HK-2 (cell line): ENCODE results near the gene PREX1.

ENCODE experiments used
- DNase-seq: peaks from one replicate; pipeline ENCODE4 v3.0.0-alpha.2; 2018; ENCODE audit not compliant: unreplicated experiment

PREX1 gene

DNA sequence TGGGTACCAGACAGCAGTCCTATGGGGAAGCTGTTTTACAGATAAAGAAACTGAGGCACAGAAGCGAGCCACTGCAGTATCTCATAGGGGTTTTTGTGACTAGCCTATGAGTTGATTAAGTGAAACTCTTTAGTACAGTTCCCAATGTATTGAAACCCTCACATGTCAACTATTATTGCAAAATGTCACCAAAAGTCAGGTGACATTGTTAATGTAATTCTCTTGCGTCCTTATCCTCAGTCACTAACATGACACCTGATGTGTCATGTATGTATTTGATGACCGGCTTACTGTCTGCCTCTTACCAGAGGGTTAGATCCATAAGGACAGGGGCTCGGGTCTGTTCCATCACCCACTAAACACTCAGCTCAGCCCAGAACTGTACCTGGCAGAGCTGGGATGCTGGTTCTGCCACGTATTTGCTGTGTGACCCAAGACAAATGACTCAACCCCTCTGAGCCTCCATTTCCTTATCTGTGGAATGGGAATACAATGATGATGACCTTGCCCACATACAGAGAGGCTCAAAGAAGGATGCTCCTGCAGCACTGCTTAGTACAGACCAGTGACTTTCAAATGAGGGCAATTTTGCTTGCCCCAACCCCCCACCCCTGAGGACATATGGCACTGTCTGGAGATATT lies 32.9 kb downstream of the PREX1 start:
- no peak for DNase-seq

GRCh38 chr20:48794360-48794759 lies 33.4 kb downstream of the PREX1 start:
- no peak for DNase-seq

GRCh38 chr20:48793776-48794175 lies 34.0 kb downstream of the PREX1 start:
- no peak for DNase-seq

GRCh38 chr20:48791666-48792071 lies 36.1 kb downstream of the PREX1 start:
- no peak for DNase-seq

GRCh38 chr20:48791014-48791413 lies 36.8 kb downstream of the PREX1 start:
- no peak for DNase-seq

DNA sequence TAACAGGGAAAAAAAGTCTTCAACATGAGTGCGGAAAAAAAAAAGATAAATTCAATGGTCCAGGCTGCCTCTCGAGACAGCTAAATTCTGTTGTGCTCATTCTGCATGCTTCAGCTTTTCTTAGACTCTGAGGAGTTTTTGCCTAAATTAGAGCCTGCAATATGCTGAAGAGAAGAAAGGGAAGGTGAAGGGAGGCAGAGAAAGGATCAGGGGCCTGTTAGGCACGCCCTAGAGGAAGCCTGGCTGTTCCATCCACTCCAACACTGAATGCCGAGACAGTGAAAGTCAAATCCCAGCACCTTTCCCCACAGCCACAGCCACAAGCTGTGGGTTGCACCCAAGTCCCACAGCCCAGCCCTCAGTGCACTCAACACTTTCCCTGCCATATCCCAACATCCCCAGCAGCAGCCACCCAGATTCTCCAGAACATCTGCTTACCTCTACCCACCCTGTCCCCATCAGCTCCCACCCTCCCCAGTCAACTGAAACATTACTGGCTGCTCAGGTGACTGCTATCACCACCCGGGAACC lies 37.3 kb downstream of the PREX1 start:
- no peak for DNase-seq

GRCh38 chr20:48789781-48790472 lies 37.9 kb downstream of the PREX1 start:
- no peak for DNase-seq

GRCh38 chr20:48789185-48789668 lies 38.6 kb downstream of the PREX1 start:
- no peak for DNase-seq

GRCh38 chr20:48788486-48789072 lies 39.2 kb downstream of the PREX1 start:
- no peak for DNase-seq

DNA sequence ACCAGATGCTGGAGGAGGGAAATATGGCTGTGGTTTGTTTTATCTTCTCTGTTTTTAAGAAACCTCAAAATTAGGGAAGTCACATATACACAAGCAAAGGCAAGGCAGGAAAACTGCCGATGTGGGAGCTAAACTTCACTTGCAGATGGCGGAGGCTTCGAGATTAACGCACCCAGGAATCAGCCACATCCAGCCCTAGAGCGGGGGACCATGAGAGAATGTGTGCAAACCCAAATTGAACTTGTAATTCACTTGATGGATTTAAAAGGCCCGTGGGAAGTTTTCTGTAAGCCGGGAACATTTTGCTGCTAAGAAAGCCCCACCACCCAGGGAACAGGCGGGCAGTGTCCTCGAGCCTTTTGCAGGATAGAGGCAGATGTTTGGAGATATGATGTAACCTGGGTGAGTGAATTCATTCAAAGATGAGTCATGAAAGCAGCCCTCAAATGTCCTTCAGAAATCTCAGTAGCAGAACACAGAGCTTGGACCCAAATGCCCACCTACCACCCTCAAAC lies 39.9 kb downstream of the PREX1 start:
- DNase-seq, result no peak

DNA sequence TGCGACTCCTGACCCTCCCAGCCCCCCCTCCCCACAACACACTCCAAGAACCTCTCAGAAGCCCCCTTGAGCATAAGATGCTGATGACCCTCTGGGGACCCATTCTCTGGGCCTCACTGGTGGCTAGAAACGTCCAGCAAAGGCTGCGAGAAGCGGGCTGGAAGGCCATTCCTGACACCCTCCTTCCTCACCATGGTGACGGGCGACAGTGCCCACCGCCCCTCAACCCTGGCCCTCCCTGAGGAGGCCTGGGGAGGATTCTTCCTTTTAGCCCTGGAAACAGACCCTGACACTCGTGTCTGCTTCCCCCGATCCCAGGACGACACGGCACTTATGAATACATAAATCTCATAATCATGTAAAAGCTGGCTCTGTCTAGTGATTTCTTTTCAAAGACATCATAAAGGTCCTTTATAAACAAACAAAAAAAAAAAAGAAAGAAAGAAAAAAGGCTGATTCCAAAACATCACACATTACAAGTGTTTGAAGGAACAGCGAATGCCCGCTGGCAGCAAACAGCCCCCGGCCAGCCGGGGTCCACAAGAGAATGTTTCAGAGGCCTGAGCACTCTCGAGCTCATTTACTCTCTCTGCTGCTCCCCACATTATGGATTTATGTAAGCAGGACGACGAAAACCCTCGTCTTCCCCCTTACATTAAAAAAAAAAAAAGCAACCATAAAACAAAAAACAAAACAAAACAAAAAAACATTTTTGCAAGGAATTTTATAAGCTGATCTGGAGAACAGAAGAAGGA lies 40.7 kb downstream of the PREX1 start:
- DNase-seq, result no peak

GRCh38 chr20:48785801-48786200 lies 42.0 kb downstream of the PREX1 start:
- no peak for DNase-seq

DNA sequence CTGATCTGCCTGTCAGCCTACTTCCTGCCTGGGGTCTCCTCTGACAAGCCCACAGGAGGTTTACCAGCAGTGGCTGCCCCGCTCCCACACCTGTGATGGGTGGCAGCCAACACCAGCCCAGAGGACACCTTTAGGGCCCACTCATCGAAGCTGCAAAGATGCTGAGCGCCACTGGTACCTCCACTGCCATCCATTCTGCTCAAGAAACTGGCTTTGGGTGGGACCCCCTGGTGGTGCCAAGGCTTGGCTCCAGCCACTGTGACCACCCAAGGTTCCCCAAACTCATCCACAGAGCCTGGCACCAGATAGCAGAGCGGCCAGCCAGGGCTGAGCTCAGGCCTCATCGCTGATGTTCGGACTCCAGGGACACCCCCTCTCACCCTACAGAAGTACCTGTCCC lies 42.5 kb downstream of the PREX1 start:
- no peak for DNase-seq

DNA sequence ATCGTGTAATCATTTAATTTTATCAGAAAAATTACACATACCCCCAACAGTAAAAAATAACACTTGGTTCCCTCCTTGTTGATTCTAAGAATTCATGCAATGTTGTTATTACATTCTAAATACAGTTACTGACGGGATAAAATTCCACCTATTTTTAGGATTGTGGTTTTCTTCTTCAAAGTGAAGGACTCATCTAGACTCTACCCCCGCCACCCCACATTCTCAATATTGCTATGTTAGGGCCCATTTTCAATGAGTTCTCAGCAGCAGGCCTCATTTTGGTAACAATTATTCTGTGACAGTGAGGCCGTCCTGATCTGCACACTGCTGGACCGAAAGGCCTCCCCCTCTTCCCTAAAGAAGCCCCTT lies 43.5 kb downstream of the PREX1 start:
- no peak for DNase-seq

DNA sequence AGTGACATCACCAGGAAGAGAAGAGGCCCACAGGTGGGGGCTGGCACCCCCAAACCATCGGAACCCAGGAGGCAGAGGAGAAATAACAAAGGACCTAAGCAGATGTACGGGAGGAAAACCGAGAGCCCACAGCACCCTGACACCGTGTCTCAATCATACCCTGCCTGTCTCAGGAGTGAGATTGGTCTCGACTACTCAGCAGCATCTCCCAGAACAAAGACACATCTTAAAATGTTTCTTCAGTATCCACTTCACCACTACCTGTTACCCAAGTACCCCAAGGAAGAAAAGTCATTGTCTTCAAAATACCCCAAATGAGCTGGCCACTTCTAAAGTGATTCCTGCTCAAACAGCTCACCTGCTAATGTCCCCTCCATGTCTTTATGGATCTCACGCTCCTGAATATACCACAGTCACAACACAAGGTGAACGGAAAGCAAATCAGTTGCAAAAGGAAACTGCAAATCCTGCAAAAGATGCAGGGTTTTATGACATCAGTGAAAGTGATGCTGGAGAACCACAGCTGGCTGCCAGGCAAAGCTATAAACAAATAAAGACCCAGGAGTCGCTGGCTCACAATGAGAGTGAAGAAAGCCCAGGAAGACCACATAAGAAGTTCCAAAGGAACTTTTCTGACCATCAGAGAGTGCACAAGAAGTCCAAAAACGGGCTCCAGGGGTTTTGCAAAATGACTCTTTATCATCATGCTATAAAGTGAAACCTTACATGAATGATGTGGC lies 44.1 kb downstream of the PREX1 start:
- no peak for DNase-seq

DNA sequence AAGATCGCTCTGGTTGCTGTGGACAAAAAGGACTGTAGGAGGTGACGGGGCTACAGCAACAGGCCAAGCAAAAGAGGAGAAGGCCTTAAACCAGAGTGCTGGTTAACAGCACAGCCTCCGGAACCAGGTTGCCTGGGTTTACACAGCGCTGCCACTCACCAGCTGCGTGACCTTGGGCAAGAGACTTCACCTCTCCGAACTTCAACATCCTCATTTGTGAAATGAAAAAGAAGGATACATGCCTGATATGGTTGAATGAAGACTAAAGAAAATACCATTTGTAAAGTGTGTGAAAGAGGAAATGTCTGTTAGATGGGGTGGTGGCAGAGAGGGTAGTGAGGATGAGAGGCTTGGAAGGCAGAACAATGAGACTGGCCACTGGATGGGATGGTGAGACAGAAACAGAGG lies 44.9 kb downstream of the PREX1 start:
- DNase-seq, result no peak

GRCh38 chr20:48782053-48782452 lies 45.7 kb downstream of the PREX1 start:
- DNase-seq, result no peak

DNA sequence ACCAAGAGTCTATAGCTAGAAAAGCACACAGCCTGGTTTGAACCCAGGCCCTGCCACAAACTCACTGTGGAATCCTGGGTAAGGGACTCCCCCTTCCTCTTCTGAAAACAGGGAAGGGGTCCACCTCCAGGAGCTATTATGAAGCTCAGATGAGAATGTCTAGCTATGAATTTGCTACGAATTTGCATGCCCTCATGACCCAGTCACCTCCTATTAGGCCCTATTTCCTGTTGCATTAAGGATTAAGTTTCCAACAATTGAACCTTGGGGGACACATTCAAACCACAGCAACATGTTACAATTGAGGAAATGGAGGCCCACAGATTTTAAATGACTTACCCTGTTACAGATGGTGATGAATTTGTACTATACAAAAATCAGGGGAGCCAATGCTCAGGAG lies 46.2 kb downstream of the PREX1 start:
- DNase-seq, result no peak

GRCh38 chr20:48779435-48779834 lies 48.4 kb downstream of the PREX1 start:
- DNase-seq, result no peak

DNA sequence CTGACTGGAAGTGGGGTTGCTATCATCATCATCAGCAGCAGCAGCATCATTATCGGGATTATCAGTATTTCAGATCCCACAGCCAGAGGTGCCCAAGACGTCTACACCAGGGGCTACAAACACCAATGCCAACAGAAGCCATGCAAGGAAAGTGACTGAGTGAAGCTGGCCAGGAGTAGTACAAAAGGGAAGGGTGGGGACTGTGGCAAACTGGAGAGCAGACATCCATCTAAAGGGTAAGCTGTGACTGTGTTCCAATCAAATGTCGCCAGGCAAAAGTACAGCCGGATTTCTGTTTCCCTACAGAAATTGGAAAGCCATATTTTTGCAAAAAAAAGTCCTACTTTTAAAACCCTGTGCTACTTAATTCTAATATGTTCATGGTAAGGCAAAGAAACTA lies 50.0 kb downstream of the PREX1 start:
- DNase-seq, result no peak

DNA sequence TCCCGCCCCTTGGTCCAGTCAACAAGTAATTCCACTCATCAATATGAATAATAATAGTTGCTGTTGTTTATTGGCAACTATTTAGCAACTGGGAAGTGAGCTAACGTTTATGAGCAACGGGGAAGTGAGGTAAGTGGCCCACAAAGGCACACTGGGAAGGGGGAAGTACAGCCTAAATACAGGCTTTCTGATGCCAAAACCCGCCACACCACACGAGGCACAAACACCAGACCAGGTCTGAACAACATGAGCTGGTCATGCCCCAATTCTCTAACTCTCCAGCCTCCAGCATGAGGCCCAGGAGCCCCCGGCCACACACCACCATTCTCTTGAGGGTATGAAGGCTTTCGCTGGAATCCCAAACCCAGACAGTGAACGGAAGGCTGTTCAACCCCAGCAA lies 50.8 kb downstream of the PREX1 start:
- DNase-seq, result no peak
